H9 (cell line): ENCODE results near the gene PLG. TPM values are rescaled to one million over a fixed set of nuclear protein-coding genes. Genes with fewer than 3 reads are reported as not detected.

Experiments used
- DNase-seq: peaks from one replicate; pipeline ENCODE4 v3.0.0-alpha.2; 2017
- H2AFZ ChIP-seq: one replicate; pipeline ENCODE4 v1.6.1; 2013; ENCODE audit warnings: mild to moderate bottlenecking, low read length, control low read depth, moderate library complexity
- H2AK5ac ChIP-seq: 2 replicates; pipeline ENCODE4 v1.6.1; 2013; ENCODE audit warnings: low read length, control low read depth, mixed read lengths; ENCODE audit not compliant: insufficient read length
- H2BK120ac ChIP-seq: one replicate; pipeline ENCODE4 v1.6.1; 2013; ENCODE audit warnings: low read depth, mild to moderate bottlenecking, low read length, control low read depth, inconsistent platforms; ENCODE audit not compliant: poor library complexity, severe bottlenecking
- H2BK12ac ChIP-seq: 2 replicates; pipeline ENCODE4 v1.6.1; 2013; ENCODE audit warnings: low read length, control low read depth, mixed read lengths, low read depth; ENCODE audit not compliant: insufficient read length
- H2BK15ac ChIP-seq: 2 replicates; pipeline ENCODE4 v1.6.1; 2013; ENCODE audit warnings: low read depth, low read length, control low read depth
- H2BK20ac ChIP-seq: one replicate; pipeline ENCODE4 v1.6.1; 2013; ENCODE audit warnings: low read depth, mild to moderate bottlenecking, low read length, control low read depth, inconsistent platforms; ENCODE audit not compliant: poor library complexity, severe bottlenecking
- H2BK5ac ChIP-seq: 2 replicates; pipeline ENCODE4 v1.6.1; 2013; ENCODE audit warnings: low read length, control low read depth, mixed read lengths; ENCODE audit not compliant: insufficient read length
- H3K14ac ChIP-seq: 2 replicates; pipeline ENCODE4 v1.6.1; 2013; ENCODE audit warnings: low read length, control low read depth; ENCODE audit not compliant: insufficient read depth
- H3K18ac ChIP-seq: 2 replicates; pipeline ENCODE4 v1.6.1; 2013; ENCODE audit warnings: low read depth, mild to moderate bottlenecking, mixed read lengths, low read length, control low read depth; ENCODE audit not compliant: insufficient read length
- H3K23ac ChIP-seq: 2 replicates; pipeline ENCODE4 v1.6.1; 2013; ENCODE audit warnings: low read length, control low read depth, mixed read lengths, low read depth; ENCODE audit not compliant: insufficient read length
- H3K23me2 ChIP-seq: 2 replicates; pipeline ENCODE4 v1.6.1; 2013; ENCODE audit warnings: low read depth, mild to moderate bottlenecking, mixed read lengths, low read length, control low read depth; ENCODE audit not compliant: insufficient read length, poor library complexity, severe bottlenecking
- H3K27ac ChIP-seq: 2 replicates; pipeline ENCODE4 v1.5.1; 2013; ENCODE audit warnings: low read length, control low read depth, mixed read lengths, low read depth; ENCODE audit not compliant: insufficient read length
- H3K27me3 ChIP-seq: 2 replicates; pipeline ENCODE4 v1.6.1; 2013; ENCODE audit warnings: low read length, control low read depth, inconsistent platforms; ENCODE audit not compliant: insufficient read depth
- H3K4ac ChIP-seq: 2 replicates; pipeline ENCODE4 v1.6.1; 2013; ENCODE audit warnings: low read depth, mild to moderate bottlenecking, control low read depth, inconsistent platforms, low read length, moderate library complexity
- H3K4me1 ChIP-seq: 2 replicates; pipeline ENCODE4 v1.6.1; 2013; ENCODE audit warnings: low read length, control low read depth, inconsistent platforms; ENCODE audit not compliant: insufficient read depth
- H3K4me2 ChIP-seq: 2 replicates; pipeline ENCODE4 v1.6.1; 2013; ENCODE audit warnings: low read length, control low read depth, mixed read lengths; ENCODE audit not compliant: insufficient read length, insufficient read depth
- H3K56ac ChIP-seq: 2 replicates; pipeline ENCODE4 v1.6.1; 2013; ENCODE audit warnings: low read depth, mild to moderate bottlenecking, mixed read lengths, low read length, control low read depth; ENCODE audit not compliant: insufficient read length
- H3K79me1 ChIP-seq: 2 replicates; pipeline ENCODE4 v1.6.1; 2013; ENCODE audit warnings: low read depth, mild to moderate bottlenecking, moderate library complexity, low read length, control low read depth, inconsistent platforms; ENCODE audit not compliant: insufficient read depth, poor library complexity, severe bottlenecking
- H3K79me2 ChIP-seq: 2 replicates; pipeline ENCODE4 v1.6.1; 2013; ENCODE audit warnings: low read length, control low read depth, inconsistent platforms; ENCODE audit not compliant: insufficient read depth
- H3K9ac ChIP-seq: 2 replicates; pipeline ENCODE4 v1.6.1; 2013; ENCODE audit warnings: low read length, control low read depth, mixed read lengths; ENCODE audit not compliant: insufficient read length; ENCODE audit errors: extremely low read depth
- H3K9me3 ChIP-seq: one replicate; pipeline ENCODE4 v1.6.1; 2013; ENCODE audit warnings: low read depth, low read length, inconsistent platforms; ENCODE audit not compliant: control insufficient read depth
- H3T11ph ChIP-seq: one replicate; pipeline ENCODE4 v1.6.1; 2013; ENCODE audit warnings: mild to moderate bottlenecking, low read length, control low read depth, inconsistent platforms
- H4K20me1 ChIP-seq: one replicate; pipeline ENCODE4 v1.6.1; 2013; ENCODE audit not compliant: control insufficient read depth, insufficient read length, insufficient read depth
- H4K5ac ChIP-seq: 2 replicates; pipeline ENCODE4 v1.6.1; 2013; ENCODE audit warnings: low read depth, mild to moderate bottlenecking, mixed read lengths, low read length, control low read depth; ENCODE audit not compliant: insufficient read length
- H4K8ac ChIP-seq: replicated peaks from 2 replicates; pipeline ENCODE4 v1.6.1; 2013; ENCODE audit warnings: low read length, control low read depth, mixed read lengths, low read depth; ENCODE audit not compliant: insufficient read length
- H4K91ac ChIP-seq: 2 replicates; pipeline ENCODE4 v1.6.1; 2013; ENCODE audit warnings: low read depth, mild to moderate bottlenecking, moderate library complexity, mixed read lengths, low read length, control low read depth; ENCODE audit not compliant: insufficient read length
- H3K27ac Mint-ChIP-seq, 3 experiments: 2 replicates in 2 of 3; 3 replicates in 1 of 3; pipeline ENCODE4 v1.8.0; 2020 to 2021; ENCODE audit warnings: mixed read lengths in 3 of 3, mild to moderate bottlenecking in 1 of 3, moderate library complexity in 1 of 3
- H3K27me3 Mint-ChIP-seq: 2 replicates; pipeline ENCODE4 v1.8.0; 2021; ENCODE audit warnings: low read depth, mild to moderate bottlenecking, moderate library complexity, mixed read lengths
- H3K36me3 Mint-ChIP-seq, 3 experiments: 2 replicates in 2 of 3; 3 replicates in 1 of 3; pipeline ENCODE4 v1.8.0; 2020 to 2021; ENCODE audit warnings: low read depth in 3 of 3, mixed read lengths in 3 of 3; ENCODE audit not compliant: insufficient read depth in 1 of 3
- H3K4me1 Mint-ChIP-seq, 2 experiments: 2 replicates each; pipeline ENCODE4 v1.8.0; 2020; ENCODE audit warnings: mixed read lengths in 2 of 2
- H3K4me3 Mint-ChIP-seq, 2 experiments: 2 replicates in 1 of 2; 3 replicates in 1 of 2; pipeline ENCODE4 v1.8.0; 2020 to 2021; ENCODE audit warnings: mild to moderate bottlenecking in 2 of 2, mixed read lengths in 2 of 2, moderate library complexity in 1 of 2
- H3K9me3 Mint-ChIP-seq, 2 experiments: 2 replicates in 1 of 2; 3 replicates in 1 of 2; pipeline ENCODE4 v1.8.0; 2020; ENCODE audit warnings: mild to moderate bottlenecking in 2 of 2, mixed read lengths in 2 of 2, moderate library complexity in 1 of 2
- WGBS: extraction: QIAGEN DNeasy Blood & Tissue Kit; methylation state at CpG from one replicate; pipeline ENCODE4 v1.1.7; 2013; ENCODE audit warnings: missing lambda C conversion rate, low lambda C conversion rate, mixed read lengths; ENCODE audit not compliant: insufficient read length; ENCODE audit errors: extremely low coverage; 5-methylcytosine and 5-hydroxymethylcytosine counted together
- total RNA-seq: library from RNA; stranded (reverse); gene quantifications from 2 replicates; pipeline ENCODE4 v1.2.1, GENCODE V29; 2021
- TF ChIP-seq, protein P1 (sequence below): fragments of 200-600 bp; sonication (generic); conservative IDR thresholded peaks from 3 replicates; pipeline ENCODE4 v1.8.0; 2021; ENCODE audit warnings: antibody characterized with exemption, mild to moderate bottlenecking

PLG gene
- total RNA-seq, 1 experiment from 2014 or later = not detected

DNA sequence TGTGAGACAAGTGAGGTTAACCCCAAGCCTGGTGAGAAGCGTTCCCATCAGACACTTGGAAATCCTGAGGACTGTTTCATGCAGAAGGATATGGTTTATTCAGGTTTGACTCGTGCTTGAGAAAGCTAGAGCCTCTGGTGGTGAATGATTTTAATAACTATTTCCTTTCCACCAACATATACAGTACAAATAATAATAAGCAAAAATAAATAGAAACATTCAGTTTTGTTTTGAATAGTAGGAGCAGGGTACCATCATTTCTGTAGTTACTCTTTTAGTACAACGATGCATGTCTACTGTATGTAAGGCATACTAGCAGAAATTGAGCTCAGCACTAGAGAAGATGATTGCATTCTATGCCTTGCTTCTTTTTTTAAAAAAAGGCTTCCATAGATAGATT lies 33.5 kb downstream of the PLG start:
- Mint-ChIP-seq H3K36me3 (no peaks in the 10 kb centered on the region), H3K27me3 (peaks cover 7% of the 10 kb centered on the region; the same call in 1 of the 2 replicates), H3K9me3 (no peaks in the 10 kb centered on the region; a peak in 1 of 5 replicates), H3K4me3 (no peak overlapping the region), H3K4me1 (no peaks in the 10 kb centered on the region), H3K27ac (no peak overlapping the region)
- H3K4me1 ChIP-seq = no peaks in the 10 kb centered on the region
- H4K20me1 ChIP-seq = no peaks in the 10 kb centered on the region
- H3T11ph ChIP-seq = no peak overlapping the region
- H3K4me2 ChIP-seq = no peak overlapping the region
- no peak for DNase-seq
- TF ChIP-seq, protein P1, sequence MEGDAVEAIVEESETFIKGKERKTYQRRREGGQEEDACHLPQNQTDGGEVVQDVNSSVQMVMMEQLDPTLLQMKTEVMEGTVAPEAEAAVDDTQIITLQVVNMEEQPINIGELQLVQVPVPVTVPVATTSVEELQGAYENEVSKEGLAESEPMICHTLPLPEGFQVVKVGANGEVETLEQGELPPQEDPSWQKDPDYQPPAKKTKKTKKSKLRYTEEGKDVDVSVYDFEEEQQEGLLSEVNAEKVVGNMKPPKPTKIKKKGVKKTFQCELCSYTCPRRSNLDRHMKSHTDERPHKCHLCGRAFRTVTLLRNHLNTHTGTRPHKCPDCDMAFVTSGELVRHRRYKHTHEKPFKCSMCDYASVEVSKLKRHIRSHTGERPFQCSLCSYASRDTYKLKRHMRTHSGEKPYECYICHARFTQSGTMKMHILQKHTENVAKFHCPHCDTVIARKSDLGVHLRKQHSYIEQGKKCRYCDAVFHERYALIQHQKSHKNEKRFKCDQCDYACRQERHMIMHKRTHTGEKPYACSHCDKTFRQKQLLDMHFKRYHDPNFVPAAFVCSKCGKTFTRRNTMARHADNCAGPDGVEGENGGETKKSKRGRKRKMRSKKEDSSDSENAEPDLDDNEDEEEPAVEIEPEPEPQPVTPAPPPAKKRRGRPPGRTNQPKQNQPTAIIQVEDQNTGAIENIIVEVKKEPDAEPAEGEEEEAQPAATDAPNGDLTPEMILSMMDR = no peak
- no peak overlapping the region for H2BK20ac ChIP-seq
- H2BK120ac ChIP-seq = no peak overlapping the region
- H3K27ac ChIP-seq = no peak overlapping the region
- no peak overlapping the region for H4K8ac ChIP-seq
- H3K23me2 ChIP-seq = no peaks in the 10 kb centered on the region
- no peak overlapping the region for H2BK5ac ChIP-seq
- no peak overlapping the region for H3K23ac ChIP-seq
- H2AFZ ChIP-seq = no peak overlapping the region
- H4K91ac ChIP-seq = no peak overlapping the region
- H2BK15ac ChIP-seq = no peak overlapping the region
- H4K5ac ChIP-seq = no peak overlapping the region
- H3K56ac ChIP-seq = no peak overlapping the region
- H3K79me2 ChIP-seq = no peaks in the 10 kb centered on the region
- H2BK12ac ChIP-seq = no peak overlapping the region
- no peaks in the 10 kb centered on the region for H3K27me3 ChIP-seq
- no peak overlapping the region for H3K18ac ChIP-seq
- no CpG with 5 or more reads among the region's 3 CpGs for WGBS
- H3K9me3 ChIP-seq = no peaks in the 10 kb centered on the region
- H3K4ac ChIP-seq = no peak overlapping the region
- no peak overlapping the region for H3K9ac ChIP-seq
- H2AK5ac ChIP-seq = no peak overlapping the region
- H3K79me1 ChIP-seq = no peaks in the 10 kb centered on the region
- H3K14ac ChIP-seq = no peak overlapping the region
